Nephron (organoid): Measurements from ENCODE around the gene DEFB118.

Experiments used
- H3K27ac Mint-ChIP-seq, 3 experiments: 2 replicates each; pipeline ENCODE4 v1.8.0; 2020; ENCODE audit warnings: mixed read lengths in 3 of 3, mild to moderate bottlenecking in 2 of 3, moderate library complexity in 1 of 3
- H3K27me3 Mint-ChIP-seq: 2 replicates; pipeline ENCODE4 v1.8.0; 2021; ENCODE audit warnings: low read depth, mild to moderate bottlenecking, moderate library complexity, mixed read lengths
- H3K36me3 Mint-ChIP-seq: 2 replicates; pipeline ENCODE4 v1.8.0; 2020; ENCODE audit warnings: low read depth, mixed read lengths
- H3K4me1 Mint-ChIP-seq: 2 replicates; pipeline ENCODE4 v1.8.0; 2020; ENCODE audit warnings: mixed read lengths
- H3K4me3 Mint-ChIP-seq, 3 experiments: 2 replicates each; pipeline ENCODE4 v1.8.0; 2020; ENCODE audit warnings: mild to moderate bottlenecking in 3 of 3, mixed read lengths in 3 of 3, moderate library complexity in 2 of 3
- H3K9me3 Mint-ChIP-seq: 2 replicates; pipeline ENCODE4 v1.8.0; 2020; ENCODE audit warnings: mixed read lengths
- CTCF ChIP-seq, 3 experiments: fragments of 200-600 bp; sonication (generic); IDR thresholded peaks; one replicate each; pipeline ENCODE4 v1.5.0; 2021; ENCODE audit warnings: antibody characterized with exemption in 3 of 3; ENCODE audit not compliant: unreplicated experiment in 3 of 3

The DEFB118 gene

DNA sequence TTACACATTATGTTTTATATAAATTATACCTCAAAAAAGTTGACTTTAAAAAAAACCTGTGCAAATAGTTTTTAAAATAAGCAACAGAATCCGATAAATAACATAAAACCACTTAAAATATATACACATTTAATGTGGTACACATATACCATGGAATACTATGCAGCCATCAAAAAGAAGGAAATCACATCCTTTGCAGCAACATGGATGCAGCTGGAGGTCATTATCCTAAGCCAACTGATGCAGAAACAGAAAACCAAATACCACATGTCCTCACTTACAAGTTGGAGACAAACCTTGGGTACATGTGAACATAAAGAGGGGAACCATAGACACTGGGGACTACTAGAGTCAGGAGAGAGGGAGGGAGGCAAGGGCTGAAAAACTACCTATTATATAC is 41.6 kb downstream of the DEFB118 start:
- no peak overlapping the region for H3K27ac Mint-ChIP-seq
- H3K4me3 Mint-ChIP-seq: no peak overlapping the region
- peaks cover 40% of the 10 kb centered on the region for H3K9me3 Mint-ChIP-seq
- no peaks in the 10 kb centered on the region for H3K36me3 Mint-ChIP-seq
- H3K4me1 Mint-ChIP-seq: no peaks in the 10 kb centered on the region
- TF ChIP-seq CTCF (IDR thresholded peaks at IDR 0.05; ENCODE audit: unreplicated experiment in 3 of 3): no peak
- no peaks in the 10 kb centered on the region for H3K27me3 Mint-ChIP-seq

GRCh38 chr20:31414381-31414780 is 46.0 kb downstream of the DEFB118 start:
- H3K27ac Mint-ChIP-seq: no peak overlapping the region

GRCh38 chr20:31415653-31416052 is 47.3 kb downstream of the DEFB118 start:
- peaks cover 37% of the 10 kb centered on the region for H3K9me3 Mint-ChIP-seq
- H3K4me3 Mint-ChIP-seq: no peak overlapping the region
- no peaks in the 10 kb centered on the region for H3K4me1 Mint-ChIP-seq
- H3K27me3 Mint-ChIP-seq: no peaks in the 10 kb centered on the region
- H3K27ac Mint-ChIP-seq: no peak overlapping the region
- no peaks in the 10 kb centered on the region for H3K36me3 Mint-ChIP-seq
- TF ChIP-seq CTCF (IDR thresholded peaks at IDR 0.05; ENCODE audit: unreplicated experiment in 3 of 3): no peak

More at GRCh38 chr20:31414381-31414780, 46.0 kb downstream of the DEFB118 start:
- no peaks in the 10 kb centered on the region for H3K27me3 Mint-ChIP-seq
- no peak for TF ChIP-seq CTCF (IDR thresholded peaks at IDR 0.05; ENCODE audit: unreplicated experiment in 3 of 3)
- H3K9me3 Mint-ChIP-seq: peaks cover 39% of the 10 kb centered on the region
- H3K4me1 Mint-ChIP-seq: no peaks in the 10 kb centered on the region
- no peaks in the 10 kb centered on the region for H3K36me3 Mint-ChIP-seq
- no peak overlapping the region for H3K4me3 Mint-ChIP-seq

GRCh38 chr20:31418307-31418706 is 49.9 kb downstream of the DEFB118 start:
- no peaks in the 10 kb centered on the region for H3K36me3 Mint-ChIP-seq
- H3K9me3 Mint-ChIP-seq: peaks cover 36% of the 10 kb centered on the region
- H3K27ac Mint-ChIP-seq: no peak overlapping the region
- no peak overlapping the region for H3K4me3 Mint-ChIP-seq
- H3K4me1 Mint-ChIP-seq: no peaks in the 10 kb centered on the region
- no peaks in the 10 kb centered on the region for H3K27me3 Mint-ChIP-seq
- TF ChIP-seq CTCF (IDR thresholded peaks at IDR 0.05; ENCODE audit: unreplicated experiment in 3 of 3): no peak
